HG03064 (cell line): ENCODE data around the gene HSPG2.
A peak's percentile ranks its signal among the peaks of the same experiment; 100 is the strongest.

ENCODE experiments used
- ATAC-seq: cut with Tn5 transposase; IDR thresholded peaks from one replicate; pipeline ENCODE4 v1.9.1; 2021; ENCODE audit warnings: low read depth; ENCODE audit not compliant: unreplicated experiment

HSPG2 gene

DNA sequence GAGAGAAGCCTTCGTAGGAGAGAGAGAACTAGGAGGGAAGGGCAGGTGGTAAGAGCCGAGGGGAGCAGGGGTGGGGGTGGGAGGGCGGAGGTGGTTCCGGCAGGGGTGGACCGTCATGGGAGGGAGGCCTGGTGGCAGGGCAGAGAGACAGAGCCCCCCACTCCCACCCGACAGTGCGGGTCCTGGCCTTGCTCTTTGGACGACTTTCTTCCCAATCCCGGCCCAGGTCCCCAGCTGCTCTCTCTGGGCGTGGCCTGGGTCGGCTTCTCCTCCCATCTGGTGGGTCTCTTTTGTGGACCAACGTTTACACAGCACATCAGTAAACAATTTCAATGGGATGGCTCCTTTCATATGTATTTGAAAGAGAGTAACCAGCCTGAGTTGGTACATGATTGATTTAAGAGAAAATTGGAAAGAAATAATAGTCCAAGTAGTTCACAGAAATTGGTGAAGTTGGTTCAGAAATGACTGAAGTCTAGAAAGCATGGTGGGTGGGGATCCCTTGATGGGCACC, 68.1 kb downstream of the HSPG2 start:
- ATAC-seq = no peak

DNA sequence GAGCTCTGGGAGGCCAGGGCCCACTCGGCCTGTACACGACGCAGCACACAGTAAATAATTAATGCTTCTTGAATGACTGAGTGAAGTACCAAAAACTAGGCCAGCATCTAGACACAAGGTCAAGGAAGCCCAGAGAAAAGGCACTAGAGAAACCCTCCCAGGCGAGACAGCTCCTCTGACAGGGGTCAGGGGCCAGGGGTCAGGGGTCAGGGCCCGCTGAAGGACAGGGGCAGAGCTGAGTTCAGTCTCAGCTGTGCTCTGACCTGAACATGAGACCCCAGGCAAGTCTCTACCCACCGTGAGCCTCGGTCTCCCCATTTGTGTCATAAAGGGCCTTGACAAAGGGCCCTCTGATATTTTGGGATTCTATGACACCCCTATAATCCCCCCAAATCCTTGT, 68.6 kb downstream of the HSPG2 start:
- no peak for ATAC-seq

DNA sequence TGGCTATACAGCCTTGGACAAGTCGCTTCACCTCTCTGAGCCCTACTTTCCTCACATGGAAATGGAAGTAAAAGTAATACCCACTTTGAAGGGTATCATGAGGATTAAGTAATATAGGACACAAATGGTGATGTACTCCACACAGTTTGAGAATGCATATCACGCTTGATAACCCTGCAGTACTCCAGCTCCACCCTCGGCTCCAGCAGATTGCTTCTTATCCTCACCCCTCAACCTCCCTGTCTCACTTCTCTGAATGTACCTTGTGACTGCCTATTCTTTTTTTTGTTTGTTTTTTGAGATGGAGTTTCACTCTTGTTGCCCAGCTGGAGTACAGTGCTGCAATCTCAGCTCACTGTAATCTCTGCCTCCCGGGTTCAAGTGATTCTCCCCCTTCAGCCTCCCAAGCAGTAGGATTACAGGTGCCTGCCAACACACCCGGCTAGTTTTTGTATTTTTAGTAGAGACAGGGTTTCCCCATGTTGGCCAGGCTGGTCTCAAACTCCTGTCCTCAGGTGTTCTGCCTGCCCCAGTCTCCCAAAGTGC, 69.6 kb downstream of the HSPG2 start:
- no peak for ATAC-seq

DNA sequence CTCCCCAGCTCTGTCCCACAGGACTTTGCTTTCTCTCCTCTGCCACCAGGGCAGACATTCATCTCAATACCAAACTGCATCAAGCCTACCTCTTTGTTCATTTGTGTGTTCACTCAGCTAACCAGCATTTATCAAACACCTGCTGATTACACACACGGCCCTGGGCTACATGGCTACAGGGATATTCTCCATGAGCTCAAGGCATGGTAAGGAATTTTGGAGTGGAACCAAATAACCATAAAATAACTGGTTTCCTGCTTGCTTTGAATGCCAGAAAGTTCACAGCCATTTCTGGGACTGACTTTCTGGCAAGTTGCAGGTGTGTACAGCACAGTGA, 70.4 kb downstream of the HSPG2 start:
- no peak for ATAC-seq

DNA sequence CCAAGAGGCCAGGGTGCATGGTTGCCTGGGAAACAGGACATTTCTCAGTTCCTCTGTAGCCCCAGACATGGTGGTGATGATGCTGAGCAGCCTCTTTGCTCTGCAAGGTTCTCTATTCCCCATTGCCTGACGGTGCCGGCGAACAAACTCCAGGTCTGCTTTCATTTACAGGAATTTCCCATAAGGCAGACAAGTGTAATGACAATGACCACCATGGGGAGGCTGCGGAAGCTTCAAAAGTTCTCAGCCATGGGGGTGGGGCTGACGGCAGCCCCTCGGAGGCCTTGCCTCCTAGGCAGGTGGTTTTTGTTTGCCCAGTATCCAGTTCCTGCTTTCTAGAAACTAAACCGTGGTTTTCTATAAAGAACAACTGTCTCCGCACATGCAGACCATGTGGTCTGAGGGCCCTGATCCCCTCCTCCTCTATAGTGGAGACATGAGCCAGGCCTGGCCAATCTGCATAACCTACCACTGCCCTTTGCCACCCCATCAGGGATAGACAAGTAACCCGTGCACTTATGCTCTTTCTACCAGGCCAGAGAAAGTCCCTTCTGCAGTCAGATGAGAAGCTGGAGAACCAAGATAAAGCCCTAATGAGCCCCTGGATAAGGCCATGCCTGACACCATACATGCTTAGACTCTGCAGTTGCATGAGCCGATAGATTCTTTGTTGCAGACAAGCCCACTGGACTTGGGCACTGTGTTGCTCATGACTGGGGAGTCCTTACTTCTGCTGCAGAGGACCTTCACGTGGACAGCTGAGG, 71.0 kb downstream of the HSPG2 start:
- ATAC-seq = peak; percentile 77

DNA sequence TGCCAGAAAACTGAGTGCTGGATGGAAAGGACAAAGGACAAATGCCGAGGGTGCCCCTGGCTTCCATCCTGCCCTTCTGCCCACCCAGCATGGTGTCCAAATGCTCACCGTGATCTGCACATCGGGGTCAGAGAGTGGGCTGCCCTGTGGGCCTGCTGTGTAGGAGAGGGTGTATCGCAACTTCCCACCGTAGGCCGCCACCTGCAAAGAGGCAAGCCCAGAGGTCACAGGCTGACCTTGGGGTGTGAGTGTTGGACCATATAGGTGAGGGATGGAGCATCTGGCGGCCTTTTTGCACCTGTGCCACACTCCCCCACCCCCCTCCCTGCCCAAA, 71.5 kb downstream of the HSPG2 start:
- ATAC-seq = no peak

DNA sequence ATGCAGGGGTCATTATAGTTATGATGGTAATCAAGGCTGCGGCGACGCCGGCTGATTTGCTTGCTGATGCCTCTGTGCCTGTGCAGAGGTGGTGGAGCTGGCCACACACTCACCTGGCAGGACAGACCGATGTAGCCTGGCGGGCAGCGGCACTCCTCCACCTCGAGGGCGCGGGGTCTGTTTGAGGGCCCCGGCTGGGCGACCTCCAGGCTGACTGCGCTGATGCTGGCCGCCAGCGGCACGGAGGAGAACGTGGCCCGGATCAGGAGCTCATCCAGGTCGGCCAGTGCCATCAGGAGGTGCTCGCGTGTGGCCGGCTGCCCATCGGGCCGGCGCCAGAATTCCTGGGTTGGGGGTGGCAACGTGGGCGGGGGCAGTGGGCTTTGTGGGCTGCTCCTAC, 72.4 kb downstream of the HSPG2 start:
- ATAC-seq = no peak

DNA sequence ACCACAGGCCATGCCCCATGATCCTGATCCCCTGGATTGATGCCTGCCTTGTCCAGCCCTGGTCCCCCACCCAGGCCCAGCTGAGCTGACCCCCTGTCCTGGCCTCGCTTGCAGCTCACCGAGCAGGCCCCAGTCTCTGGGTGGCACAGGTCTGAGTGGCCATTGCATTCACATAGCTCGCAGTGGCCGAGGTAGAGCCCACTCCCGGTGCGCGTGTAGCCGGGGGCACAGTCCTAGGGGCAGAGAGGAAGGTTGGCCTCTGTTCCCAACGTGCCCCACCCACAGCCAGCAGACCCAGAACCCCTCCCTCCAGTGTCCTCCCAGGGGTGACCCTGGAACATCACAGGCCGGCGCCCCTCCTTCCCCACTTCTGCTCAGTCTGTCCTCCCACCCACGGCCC, 73.1 kb downstream of the HSPG2 start:
- no peak for ATAC-seq

DNA sequence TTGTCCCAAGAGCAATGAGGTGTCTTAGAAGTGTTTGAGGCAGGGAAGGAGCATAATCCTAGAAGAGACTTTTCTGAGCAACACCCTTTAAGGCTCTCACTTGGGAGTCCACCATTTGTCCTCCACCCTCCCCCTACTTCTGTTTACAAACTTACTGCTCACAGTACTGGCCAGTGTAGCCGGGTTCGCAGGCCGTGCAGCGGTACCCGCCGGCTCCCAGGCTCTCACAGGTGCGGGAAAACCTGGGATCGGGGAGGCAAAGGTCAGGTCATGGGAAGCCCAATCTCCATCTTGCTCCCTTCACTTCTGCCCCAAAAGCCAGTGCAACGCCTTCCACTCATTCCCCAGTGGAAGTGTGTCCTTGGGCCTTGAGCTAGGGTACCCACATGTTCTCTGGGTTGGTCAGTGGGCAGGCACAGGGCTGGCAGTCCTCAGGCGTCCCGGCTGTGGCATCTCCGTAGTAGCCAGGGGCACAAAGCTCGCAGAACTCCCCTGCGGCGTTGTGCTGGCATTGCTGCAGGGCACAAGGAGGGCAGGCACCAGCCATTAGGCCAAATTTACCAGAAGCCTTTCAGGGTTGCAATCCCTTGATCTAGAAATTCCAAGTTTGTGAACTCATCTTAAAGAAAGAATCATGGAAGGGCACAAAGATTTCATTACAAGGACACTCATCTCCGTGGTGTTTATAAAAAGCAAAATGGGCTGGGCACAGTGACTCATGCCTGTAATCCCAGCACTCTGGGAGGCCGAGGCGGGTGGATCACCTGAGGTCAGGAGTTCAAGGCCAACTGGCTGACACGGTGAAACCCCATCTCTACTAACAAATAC, 75.3 kb downstream of the HSPG2 start:
- no peak for ATAC-seq

DNA sequence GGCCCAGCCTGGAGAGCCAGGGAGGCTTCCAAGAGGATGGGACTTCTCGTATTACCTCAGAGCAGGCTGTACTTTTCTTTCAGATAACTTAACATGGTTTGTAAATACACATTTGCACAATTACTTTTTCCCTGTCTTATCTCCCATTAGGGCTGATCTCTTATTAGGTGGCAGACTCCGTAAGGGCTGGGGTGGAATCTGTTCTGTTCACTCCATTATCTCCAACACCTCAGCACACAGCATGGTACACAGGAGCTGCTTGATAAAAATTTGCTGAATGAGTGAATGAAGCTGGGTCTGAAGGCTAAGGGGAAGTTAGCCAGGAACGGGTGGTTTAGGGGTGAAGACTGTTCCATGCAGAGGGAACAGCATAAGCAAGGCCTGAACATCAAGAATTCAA, 76.1 kb downstream of the HSPG2 start:
- no peak for ATAC-seq

DNA sequence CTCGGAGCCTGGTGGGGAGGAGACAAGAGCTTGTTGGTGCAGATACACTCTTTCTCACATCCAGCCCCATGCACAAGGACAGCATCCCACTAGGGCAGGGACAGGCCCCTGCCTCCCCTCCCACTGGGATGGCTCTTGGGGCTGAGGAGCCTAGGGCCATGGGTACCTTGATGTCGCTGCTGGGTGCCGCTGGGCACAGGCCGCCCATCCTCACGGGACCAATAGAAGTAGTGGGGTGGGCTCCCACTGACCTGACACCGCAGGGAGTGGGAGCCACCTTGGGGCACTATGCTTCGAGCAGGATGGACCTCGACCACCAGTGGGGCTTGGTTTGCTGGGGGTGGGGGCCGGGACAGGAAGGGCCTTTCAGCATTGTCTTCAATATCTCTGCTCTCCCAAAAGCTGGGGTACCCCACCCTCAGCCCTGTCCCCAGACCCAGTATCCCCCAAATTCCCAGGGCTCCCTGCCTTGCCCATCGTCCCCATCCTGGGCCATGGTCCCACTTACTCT, 77.4 kb downstream of the HSPG2 start:
- no peak for ATAC-seq

DNA sequence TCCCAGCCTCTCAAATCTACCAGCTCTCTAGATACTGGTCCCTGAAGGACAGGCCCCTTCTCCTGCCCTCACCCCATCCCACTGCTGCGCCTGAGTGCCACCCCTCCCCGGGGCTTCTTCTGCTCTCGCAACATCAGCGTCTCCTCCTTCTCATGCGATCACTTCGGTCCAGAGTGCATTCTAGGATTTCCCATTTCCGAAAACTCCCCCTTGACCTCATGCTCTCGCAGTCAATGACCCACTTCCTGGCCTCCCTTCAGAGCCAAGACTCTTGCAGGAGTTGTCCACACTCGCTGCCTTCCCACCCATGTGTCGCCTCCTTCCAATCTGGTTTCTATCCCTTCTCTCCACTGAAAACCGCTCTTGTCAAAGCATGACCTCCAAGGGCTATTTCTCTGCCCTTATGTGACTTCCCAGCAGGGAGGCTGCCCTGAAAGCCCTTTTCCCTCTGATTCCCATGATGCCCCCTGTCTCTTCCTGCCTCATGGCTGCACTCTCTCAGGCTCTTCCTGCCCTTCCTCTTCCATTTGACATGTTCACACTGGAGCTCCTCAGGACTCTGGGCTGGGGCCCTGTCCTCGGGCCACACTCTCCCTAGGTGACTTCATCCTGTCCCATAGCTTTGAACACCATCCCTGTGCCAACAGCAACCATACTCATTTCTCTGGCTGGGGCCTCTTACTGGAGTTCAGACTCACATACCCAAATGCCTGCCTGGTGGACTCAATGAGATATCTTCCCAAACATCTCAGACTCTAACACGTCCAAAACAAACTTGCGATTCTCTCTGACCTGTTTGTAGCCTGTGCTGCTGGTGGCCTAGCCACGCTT, 79.1 kb downstream of the HSPG2 start:
- ATAC-seq = no peak

DNA sequence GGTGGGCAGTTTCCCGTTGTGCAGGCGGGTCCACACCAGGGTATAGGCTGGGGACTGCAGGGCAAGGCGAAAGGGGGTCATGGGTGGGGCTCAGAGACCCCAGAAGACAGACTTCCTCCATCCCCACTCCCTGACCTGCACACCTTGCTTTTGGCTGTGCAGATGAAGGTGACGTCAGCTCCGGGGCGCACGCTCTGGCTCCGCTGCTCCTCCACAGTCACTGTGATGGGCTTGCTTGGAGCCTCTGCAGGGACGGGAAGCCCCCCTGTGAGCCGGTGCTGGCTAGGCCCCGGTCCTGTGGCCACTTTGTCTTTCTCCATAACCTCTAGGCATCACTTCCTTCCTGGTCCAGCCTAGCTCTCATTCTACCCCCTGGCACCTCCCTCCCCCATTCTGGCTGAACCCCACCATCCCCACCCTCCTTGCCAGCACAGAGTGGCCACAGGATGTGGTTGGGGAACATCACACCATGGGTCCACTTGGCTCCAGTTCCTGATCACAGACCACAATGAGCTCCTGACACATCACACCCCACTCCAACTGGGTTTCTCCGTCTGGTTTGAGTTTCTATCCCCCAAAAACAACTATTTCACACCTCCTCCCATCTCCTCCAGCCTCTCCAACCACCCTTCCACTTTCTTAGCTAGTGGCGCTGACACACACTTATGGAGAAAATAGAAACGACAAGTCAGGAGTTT, 79.8 kb downstream of the HSPG2 start:
- ATAC-seq = no peak

DNA sequence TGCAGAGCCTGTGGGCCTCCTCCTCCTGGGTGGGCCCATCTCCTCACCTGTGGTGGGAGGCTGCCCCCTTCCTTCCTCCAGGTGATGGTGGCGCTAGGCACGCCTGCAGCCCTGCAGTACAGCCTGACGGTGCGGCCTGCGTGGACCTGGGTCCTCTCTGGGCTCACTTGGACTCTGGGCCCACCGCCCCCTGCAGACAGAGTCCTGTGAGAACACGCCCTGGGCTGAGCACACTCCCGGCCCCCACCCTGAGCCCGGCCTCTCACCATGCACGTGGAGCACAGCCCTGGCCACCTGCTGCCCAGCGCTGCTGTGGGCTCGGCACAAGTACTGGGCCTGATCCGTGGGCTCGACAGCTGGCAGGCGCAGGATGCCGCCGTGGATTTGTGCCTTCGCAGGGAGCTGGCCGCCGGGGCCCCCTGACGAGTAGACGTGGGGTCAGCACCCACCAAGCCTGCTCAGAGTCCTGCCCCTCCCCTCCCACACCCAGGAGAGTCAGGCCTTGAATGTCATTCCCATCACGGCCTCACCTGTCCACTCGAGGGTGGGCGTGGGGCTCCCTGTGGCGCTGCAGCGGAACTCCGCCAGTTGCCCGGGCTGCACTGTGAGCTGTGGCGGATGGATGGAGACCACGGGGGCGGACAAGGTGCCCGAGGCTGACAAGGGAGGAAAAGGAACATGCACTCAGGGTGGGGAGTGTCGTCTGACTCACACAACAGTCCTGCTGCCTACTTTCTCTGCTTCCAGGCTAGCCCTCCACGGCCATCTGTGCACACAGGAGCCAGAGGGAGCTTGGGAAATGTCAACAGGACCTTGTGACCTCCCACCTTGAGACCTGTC, 81.6 kb downstream of the HSPG2 start:
- no peak for ATAC-seq

DNA sequence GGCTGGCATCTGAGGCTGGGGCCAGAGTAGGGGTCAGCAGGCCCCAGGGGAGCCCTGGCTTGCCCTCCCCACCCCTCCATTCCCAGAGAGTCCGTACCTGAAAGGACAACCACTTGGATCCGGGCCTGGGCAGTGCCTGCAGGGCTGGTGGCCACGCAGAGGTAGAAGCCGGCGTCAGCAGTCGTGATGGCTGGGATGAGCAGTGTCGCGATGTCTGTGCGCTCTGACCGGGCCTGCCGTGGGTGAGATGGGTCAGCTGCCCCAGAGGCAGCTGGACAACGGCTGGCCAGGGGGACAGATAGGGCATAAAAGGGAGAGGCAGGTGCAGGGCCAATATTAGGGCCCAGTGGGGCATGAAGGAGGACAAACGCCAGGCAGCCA, 82.4 kb downstream of the HSPG2 start:
- ATAC-seq = no peak

DNA sequence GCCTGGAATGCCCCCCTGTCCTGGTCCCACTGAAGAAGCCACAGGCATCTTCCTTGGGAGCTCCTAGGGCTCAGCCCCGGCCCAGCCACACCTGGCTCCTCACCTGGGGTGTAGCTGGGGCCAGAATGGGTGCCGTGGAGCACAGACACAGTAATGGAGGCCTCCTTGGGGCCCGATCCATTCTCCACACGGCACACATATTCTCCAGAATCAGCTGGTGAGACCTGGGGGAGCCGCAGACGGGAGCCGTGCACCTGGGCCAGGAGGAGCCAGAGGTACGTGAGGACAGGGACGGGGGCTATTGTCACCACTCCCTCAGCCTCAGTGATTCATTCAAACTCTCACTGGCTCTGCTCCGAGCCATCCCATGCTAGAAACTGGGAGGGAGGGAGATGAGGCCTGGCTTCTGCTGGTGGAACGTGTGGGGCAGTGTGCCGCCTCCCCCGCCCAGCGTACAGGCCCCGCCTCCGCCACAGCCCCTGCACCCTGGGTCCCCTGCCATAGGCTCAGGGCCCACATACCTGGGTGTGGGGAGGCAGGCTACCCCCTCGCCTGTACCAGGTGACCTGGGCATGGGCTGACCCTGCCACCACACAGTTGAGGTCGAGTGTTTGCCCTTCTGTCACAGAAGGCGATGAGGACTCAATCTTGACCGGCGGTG, 82.9 kb downstream of the HSPG2 start:
- no peak for ATAC-seq

DNA sequence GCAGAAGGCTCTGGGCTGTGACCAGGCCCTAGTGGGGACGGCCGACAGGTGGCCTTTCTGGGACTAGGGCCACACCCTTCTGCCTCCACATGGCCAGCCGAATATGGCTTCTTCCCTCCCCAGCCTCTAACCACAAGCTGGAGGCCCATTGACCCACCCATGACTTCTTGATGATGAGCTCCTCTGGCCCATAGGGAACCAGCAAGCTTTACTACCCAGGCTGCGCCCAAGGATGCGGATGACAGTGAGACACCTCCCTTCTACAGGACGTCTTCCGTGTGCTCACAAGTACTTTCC, 84.0 kb downstream of the HSPG2 start:
- no peak for ATAC-seq

DNA sequence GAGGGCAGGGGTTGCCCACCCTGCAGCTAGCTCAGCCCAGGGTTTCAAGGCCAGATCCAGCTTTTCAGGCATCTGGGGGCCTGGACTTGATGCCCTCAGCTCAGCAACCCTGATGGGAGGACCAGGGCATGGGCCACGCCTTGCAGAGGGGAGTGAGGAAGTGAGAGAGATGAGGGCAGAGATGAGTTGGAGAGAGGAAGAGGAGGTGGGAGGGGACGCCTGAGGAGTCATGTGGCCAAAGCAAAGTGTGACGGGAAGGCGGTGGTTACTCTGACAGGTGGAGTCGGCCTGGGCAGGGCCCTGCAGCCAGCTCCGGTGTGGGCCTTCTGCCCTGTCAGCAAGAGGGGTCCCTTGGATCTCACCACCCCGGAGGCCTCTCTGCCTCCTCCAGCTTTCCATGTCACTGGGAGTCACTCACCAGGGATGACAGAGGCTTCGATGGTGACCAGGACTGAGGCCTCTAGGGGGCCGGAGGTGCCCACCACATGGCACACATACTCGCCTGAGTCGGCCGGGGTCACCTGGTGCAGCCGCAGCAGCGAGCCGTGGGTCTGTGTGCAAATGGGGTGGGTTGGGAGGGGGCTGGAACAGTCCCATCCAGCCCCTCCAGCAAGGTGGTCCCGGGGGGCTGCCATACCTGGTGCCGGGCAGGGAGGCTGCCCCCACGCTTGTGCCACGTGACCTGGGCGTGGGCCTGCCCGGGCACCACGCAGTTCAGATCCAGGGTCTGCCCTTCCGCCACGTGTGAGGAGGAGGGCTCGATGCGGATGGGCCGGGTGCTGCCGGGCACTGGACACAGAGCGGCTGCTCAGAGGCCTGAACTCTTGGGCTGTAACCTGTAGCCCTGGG, 84.6 kb downstream of the HSPG2 start:
- ATAC-seq = no peak
